OCI-LY3 (cell line): ENCODE results near the gene TREM2.

Source experiments
- CTCF ChIP-seq: fragments of 200-600, 300-600 bp; sonication (generic); IDR thresholded peaks from 2 replicates; pipeline ENCODE4 v1.5.1; 2014; ENCODE audit warnings: antibody characterized with exemption, low read length, low read depth
- EZH2phosphoT487 ChIP-seq: fragments of 200-600 bp; shearing (Covaris generic); IDR thresholded peaks from 2 replicates; pipeline ENCODE4 v1.6.1; 2018; ENCODE audit warnings: antibody characterized with exemption, mixed run types, low read depth

- no peak for TF ChIP-seq CTCF
- no peak for TF ChIP-seq EZH2phosphoT487
Observed at GRCh38 chr6:41184761-41185160, 21.8 kb upstream of the TREM2 start.
